Measurements from ENCODE around the gene EIF2A. TPM values are rescaled to one million over a fixed set of nuclear protein-coding genes. Genes with fewer than 3 reads are reported as not detected.

Gene EIF2A
- total and polyA plus RNA-seq, 9 donors = 88.8 to 206 (median 112) TPM

GRCh38 chr3:150504483-150504882 is 42.1 kb upstream of the EIF2A start:
- WGBS, 3 donors = 80 to 92% (median 85%) methylated on average over 3 of the region's 3 CpGs
- TF ChIP-seq POLR2A (IDR thresholded peaks at IDR 0.05) (no peak), CTCF (IDR thresholded peaks at IDR 0.05) (no peak), EP300 (IDR thresholded peaks at IDR 0.05) (no peak)
- intact Hi-C loops (cut with DNase I) = no loop called here
- DNase-seq = no peak
- Histone ChIP-seq H3K27me3 (no peaks in the 10 kb centered on the region), H3K4me1 (ENCODE audit: insufficient read depth) (no peaks in the 10 kb centered on the region), H3K36me3 (no peaks in the 10 kb centered on the region), H3K9me3 (no peaks in the 10 kb centered on the region), H3K4me3 (no peak overlapping the region), H3K27ac (no peak overlapping the region)

DNA sequence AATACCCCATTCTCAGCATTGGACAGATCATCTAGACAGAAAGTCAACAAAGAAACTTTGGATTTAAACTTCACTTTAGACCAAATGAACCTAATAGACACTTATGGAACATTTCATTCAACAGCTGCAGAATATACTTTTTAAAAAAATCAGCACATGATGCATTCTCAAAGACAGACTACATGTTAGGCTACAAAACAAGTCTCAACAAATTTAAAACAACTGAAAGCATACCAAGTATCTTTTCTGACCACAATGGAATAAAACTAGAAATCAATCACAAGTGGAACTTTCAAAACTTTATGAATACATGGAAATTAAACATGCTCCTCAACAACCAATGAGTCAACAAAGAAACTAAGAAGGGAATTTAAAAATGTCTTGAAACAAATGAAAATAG is 38.2 kb upstream of the EIF2A start:
- Histone ChIP-seq H3K4me1 (ENCODE audit: insufficient read depth) (no peaks in the 10 kb centered on the region), H3K36me3 (no peaks in the 10 kb centered on the region), H3K9me3 (no peaks in the 10 kb centered on the region), H3K4me3 (no peak overlapping the region), H3K27me3 (no peaks in the 10 kb centered on the region), H3K27ac (no peak overlapping the region)
- TF ChIP-seq EP300 (IDR thresholded peaks at IDR 0.05) = no peak
- TF ChIP-seq POLR2A (IDR thresholded peaks at IDR 0.05) = no peak
- TF ChIP-seq CTCF (IDR thresholded peaks at IDR 0.05) = no peak
- intact Hi-C loops (cut with DNase I) = no loop called here
- no peak for DNase-seq

GRCh38 chr3:150509780-150510179 is 36.8 kb upstream of the EIF2A start:
- intact Hi-C loops (cut with DNase I) = no loop called here
- H3K4me1 ChIP-seq (ENCODE audit: insufficient read depth) = no peaks in the 10 kb centered on the region
- no peaks in the 10 kb centered on the region for H3K9me3 ChIP-seq
- H3K27me3 ChIP-seq = no peaks in the 10 kb centered on the region
- TF ChIP-seq EP300 (IDR thresholded peaks at IDR 0.05) = no peak
- no peak for TF ChIP-seq CTCF (IDR thresholded peaks at IDR 0.05)
- TF ChIP-seq POLR2A (IDR thresholded peaks at IDR 0.05) = no peak
- no peak for DNase-seq
- no peaks in the 10 kb centered on the region for H3K36me3 ChIP-seq
- H3K27ac ChIP-seq = no peak overlapping the region
- 92 to 94% (median 92%) methylated on average over 2 of the region's 2 CpGs for WGBS, 3 donors
- no peak overlapping the region for H3K4me3 ChIP-seq

DNA sequence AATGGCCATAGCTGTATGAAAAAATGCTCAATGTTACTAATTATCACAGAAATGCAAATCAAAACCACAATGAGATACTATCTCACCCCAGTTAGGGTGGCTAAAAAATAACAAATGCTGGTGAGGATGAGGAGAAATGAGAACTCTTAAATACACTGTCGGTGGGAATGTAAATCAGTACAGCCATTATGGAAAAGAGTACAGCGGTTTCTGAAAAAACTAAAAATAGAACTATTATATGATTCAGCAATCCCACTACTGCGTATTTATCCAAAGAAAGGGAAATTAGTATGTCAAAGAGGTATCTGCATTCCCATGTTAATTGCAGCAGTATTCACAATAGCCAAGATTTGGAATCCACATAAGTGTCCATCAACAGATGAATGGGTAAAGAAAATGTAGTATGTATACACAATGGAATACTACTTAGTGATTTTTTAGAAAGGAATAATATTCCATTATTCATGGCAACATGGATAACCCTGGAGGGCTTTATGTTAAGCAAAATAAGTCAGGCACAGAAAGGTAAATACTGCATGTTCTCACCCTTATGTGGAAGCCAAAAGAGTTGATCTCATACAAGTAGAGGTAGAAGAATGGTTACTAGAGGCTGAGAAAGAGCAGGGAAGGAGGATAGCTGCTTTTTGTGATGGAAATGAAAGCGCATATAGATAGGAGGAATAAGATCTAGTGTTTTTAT is 35.3 kb upstream of the EIF2A start:
- intact Hi-C loops (cut with DNase I) = no loop called here
- Histone ChIP-seq H3K9me3 (no peaks in the 10 kb centered on the region), H3K36me3 (no peaks in the 10 kb centered on the region), H3K4me1 (ENCODE audit: insufficient read depth) (no peaks in the 10 kb centered on the region), H3K4me3 (no peak overlapping the region), H3K27me3 (no peaks in the 10 kb centered on the region), H3K27ac (no peak overlapping the region)
- no peak for DNase-seq
- WGBS, 3 donors = 73 to 83% (median 81%) methylated on average over 4 of the region's 4 CpGs
- no peak for TF ChIP-seq CTCF (IDR thresholded peaks at IDR 0.05)
- TF ChIP-seq POLR2A (IDR thresholded peaks at IDR 0.05) = no peak
- no peak for TF ChIP-seq EP300 (IDR thresholded peaks at IDR 0.05)

Data from ovary (tissue), 9 donors.